ENCODE results near the gene NAP1L4.
A peak's percentile ranks its signal among the peaks of the same experiment; 100 is the strongest.

The NAP1L4 gene

GRCh38 chr11:2934611-2935239, 57.4 kb downstream of the NAP1L4 start:
- DNase-seq (ENCODE audit: low read depth) = no peak

- DNase-seq (ENCODE audit: low read depth) = no peak
These were observed 58.0 kb downstream of the NAP1L4 start for GRCh38 chr11:2934021-2934550.

DNA sequence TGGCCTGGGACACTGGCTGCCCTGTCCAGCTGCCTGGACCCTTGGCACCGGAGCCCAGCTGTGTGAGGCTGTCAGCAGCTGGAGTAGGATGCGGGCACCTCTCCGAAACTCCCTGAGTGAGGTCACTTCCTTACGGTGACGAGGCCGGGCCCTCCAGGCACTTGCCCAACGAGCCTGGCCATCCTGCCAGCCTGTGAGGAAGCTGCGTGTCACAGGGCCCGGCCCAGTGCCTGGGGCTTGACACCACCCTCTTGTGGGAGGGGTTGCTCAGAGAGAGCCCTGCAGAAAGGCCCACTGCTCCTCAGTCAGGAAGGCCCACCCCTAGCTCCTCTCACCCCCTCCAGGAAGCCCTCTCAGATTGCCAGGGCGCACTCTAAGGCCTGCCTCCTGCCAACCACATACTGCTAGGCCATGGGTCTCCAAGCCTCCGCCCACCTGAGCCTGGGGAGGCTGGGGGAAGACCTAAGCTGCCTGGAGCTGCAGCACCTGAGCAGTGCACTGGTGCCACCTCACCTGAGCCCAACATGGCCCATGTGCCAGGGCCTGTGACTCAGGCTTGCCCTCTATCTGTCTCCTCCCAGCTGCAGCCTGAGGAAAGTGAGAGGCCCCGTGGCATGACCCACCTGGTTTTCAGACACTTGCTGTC, 58.6 kb downstream of the NAP1L4 start:
- peak; percentile 65 for DNase-seq (ENCODE audit: low read depth)

GRCh38 chr11:2932850-2933251, 59.3 kb downstream of the NAP1L4 start:
- no peak for DNase-seq (ENCODE audit: low read depth)

DNA sequence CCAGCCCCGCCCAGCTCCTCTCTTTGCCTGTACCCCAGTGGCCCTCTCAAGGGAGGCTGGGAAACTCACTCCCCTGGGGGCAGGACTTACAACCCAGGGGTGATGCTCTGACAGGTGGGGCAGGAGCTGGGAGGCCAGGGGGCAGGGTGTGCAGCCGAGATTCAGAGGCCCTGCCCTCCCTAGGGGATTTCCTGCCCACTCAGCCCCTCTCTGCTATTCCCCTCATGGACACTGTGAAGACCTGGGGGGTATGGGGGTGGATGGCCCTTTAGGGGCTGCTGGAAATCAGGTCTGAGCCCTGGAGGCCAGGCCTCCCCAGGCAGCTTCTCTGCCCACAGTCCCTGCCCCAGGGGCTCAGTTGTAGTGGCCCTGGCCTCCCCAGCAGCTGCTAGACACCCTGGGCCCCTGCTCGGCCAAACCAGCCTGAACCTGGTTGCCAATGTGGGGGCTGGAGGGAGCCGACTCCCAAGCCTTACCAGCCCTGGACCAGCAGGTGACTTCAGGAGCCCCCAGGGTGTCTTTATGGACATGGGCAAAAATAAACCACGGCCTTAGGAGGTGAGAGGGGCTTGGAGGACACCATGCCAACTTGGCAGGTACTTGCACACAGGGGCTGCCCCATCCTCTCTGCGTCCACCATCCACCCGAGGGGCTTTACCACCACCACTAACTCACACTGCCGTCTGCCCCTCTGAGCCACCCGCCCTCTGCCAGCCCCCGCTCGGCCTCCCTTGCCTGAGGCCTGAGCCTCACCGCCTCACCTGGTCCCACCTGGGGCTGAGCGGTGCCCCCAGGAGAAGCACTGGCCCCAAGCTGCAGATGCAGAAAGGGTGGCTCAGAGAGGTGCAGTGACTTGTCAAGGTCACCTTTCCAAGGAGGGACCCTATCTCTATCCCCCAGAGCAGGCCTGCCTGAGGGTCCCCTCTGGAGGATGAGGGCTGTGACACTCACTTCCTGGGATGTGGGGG, 60.1 kb downstream of the NAP1L4 start:
- DNase-seq (ENCODE audit: low read depth) = no peak

DNA sequence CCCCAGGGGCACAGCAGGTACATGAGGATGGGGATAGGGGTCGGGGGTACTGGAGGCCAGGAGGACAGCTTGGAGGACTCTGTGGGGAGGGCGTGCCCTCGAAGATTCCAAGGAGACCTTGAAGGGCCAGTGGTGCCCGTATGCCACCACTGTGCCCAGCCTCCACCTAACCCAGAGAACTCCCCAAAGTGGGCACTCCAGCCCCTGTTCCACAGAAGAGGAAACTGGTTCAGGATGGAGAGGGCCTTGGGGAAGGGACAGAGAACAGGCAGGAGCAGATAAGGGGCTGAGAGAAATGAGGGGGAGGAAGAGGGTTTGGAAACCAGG, 60.7 kb downstream of the NAP1L4 start:
- DNase-seq (ENCODE audit: low read depth) = no peak

DNA sequence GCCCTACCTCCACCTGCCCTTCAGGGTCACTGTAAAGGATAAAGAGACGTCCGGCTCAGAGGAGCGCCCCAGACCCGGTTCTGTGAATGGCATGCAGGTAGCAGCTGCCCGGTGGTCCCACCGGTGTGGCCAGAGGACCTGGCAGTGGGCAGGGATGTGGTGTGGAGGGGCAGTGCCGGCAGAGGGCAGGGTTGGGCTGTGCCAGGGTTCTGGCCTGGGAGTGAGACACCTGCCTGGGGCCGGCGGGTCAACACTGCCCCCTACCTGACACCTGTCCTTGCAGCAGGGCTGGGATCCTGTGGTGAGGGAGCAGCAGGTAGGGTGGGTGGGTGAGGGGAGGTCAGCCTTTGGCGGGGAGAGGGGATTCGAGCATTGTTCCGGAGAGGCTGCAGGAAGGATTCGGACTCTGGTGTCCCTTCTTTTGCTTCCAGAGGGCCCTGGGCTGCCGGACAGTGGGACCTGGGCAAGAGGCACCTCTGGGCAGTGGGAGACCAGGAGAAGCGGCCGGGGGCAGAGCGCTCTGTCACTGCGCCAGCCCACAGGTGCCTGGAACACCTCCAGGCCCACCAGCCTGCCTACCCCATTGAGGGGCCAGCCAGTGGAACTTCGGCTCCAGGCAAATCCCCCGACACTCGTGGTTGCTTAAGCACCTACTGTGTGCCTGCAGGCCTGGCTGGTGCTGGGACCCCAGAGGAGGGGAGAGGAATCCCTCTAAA, 61.3 kb downstream of the NAP1L4 start:
- no peak for DNase-seq (ENCODE audit: low read depth)

DNA sequence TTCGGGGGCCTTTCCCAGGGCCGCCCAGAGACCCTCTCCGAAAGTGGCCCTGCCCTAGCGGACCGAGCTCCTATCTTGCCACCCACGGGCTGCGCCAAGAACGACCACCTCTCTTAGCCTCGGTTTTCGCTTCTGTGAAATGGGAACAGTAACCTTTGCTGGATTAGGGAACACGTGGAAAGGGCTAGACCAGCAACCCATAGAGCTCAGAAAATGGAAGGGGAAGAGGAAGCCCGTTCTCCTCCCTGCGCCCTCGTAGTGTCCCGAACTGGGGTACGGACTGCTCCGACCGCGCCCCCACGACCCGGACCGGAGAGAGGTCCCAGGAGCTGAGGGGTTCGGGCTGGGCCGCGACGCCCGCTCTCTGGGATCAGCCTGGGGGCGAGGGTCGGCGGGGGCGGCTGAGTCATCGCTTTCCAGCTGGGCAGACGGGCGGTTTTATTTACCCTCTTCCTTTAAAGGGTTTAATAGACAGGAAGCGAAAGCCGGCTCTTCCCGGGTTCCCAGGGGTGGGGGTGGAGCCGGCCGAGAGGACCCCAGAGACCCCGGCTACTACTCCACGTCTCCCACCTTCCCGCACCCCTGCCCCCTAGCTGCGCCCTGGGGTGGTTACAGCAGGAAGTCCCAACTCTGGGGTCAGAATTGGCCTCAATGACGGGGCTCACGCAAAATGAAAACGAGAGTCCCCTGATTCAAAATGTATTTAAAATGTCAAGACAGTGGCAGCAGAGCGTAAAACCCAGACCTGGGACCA, 62.0 kb downstream of the NAP1L4 start:
- no peak for DNase-seq (ENCODE audit: low read depth)

DNA sequence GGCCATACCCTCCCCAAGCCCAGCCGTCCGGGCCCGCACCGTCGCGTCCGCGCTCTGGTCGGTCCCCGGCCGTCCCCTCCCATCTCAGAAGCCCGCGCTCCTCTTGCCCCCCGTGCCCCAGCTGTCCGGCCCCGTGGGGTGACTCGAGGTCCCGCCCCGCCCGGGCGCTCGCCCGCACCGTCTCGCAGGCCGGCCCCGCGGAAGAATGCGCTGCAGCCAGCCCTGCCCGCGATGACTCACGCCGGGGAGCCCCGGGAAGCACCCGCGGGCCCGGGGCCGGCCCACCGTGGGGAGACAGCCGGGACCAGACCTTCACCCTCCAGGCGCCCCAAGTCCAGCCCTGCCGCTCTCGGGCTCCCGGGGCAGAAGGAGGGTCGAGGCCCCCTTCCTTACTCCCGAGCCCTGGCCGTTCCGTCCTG, 62.6 kb downstream of the NAP1L4 start:
- no peak for DNase-seq (ENCODE audit: low read depth)

DNA sequence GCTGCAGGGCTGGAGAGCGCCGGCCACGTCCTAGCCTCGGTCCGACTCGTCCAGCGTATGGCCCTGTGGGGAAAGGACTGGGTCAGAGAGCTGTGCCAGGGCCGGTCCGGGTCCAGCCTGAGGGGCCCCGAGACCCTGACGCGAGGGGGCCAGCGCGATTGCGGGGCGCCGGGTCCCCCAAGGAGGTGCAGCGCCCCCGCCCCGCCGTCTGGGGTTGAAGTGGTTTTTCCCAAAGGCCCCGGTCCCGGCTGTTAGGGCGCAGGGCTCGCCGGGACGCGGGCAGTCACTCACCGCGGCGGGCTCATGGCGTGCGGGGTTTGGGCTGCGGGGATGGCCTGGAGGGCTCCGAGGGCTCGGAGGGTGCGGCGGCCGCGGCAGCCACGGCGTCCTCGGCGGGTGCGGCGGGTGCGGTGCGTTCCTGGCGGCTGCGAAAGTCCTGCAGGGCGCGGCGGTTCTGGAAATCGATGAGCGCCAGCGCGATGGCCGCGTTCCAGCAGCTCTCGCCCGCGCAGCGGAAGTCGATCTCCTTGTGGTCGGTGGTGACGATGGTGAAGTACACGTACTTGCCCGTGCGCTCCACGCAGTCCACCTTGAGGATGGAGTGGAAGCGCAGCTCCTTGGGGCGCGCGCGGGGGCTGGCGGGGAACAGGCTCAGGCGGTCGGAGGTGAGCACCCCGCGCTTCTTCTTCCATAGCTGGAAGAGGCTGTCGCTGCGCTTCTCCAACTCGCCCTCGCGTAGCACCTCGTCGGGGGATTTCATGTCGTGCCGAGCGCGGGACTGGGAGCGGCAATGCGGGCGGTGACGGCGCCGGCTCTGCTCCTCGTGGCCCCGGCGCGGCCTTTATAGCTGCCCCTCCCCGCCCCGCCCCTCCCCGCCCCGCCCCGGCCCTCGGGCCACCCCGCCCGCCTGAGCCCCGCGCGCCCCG, 63.3 kb downstream of the NAP1L4 start, which contains the start of gene PHLDA2:
Gene PHLDA2 (minus strand): TSS at position 816 of the 926 bp plus-strand sequence. CDS start 56 bp downstream, at position 760.
- peak; percentile 30 for DNase-seq (ENCODE audit: low read depth)

DNA sequence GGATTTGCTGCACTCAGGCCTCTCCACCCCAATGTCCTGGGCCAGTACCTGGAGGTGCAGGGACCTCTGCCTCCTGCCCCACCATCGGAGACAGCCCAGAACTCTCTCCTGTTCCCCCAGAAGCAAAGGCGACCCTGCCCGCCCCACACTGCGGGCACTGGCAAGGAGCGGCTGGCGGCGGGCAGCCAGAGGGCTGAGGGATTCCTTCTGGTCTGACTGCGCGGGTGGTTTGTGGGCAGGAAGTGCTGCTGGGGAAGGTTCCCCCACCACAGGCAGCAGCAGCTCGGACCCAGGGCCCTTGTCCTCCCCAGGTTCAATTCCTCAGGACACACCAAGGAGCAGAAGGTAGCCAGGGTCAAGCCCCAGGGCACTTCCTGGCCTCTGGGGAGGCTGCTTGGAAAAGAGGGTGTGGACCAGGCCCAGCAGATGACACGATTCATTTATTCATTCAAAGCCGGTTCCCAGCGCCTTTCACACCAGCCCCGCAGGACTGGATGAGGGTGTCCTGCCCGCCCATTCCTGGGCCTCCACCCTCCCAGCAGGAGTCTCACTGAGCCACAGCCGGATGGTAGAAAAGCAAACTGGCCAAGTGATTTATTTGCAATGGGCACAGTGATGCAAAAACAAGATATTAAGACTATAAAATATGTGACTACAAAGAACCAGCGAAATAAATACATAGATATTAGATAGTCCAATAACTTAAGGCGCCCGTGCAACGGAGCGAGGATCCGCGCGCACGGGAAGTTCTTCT, 64.1 kb downstream of the NAP1L4 start:
- DNase-seq (ENCODE audit: low read depth) = no peak

- DNase-seq (ENCODE audit: low read depth) = no peak
These were observed 64.9 kb downstream of the NAP1L4 start for GRCh38 chr11:2927121-2927800.

DNA sequence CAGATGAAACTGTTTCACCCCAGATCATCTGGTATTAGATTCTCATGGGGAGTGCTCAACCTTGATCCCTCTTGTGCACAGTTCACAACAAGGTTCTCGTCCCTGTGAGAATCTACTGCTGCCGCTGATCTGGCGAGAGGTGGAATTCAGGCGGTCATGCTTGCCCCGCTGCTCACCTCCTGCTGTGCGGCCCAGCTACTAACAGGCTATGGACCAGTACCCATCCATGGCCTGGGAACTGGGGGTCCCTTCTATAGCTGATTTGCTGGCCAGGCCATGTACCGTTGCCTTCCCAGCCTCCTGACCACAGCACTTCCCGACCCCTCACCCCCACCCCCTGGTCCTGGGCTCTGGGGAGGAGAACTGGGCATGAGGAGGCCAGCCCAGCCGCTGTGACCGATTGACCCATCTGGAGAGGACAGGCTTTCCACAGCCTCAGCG, 65.5 kb downstream of the NAP1L4 start:
- DNase-seq (ENCODE audit: low read depth) = no peak

DNA sequence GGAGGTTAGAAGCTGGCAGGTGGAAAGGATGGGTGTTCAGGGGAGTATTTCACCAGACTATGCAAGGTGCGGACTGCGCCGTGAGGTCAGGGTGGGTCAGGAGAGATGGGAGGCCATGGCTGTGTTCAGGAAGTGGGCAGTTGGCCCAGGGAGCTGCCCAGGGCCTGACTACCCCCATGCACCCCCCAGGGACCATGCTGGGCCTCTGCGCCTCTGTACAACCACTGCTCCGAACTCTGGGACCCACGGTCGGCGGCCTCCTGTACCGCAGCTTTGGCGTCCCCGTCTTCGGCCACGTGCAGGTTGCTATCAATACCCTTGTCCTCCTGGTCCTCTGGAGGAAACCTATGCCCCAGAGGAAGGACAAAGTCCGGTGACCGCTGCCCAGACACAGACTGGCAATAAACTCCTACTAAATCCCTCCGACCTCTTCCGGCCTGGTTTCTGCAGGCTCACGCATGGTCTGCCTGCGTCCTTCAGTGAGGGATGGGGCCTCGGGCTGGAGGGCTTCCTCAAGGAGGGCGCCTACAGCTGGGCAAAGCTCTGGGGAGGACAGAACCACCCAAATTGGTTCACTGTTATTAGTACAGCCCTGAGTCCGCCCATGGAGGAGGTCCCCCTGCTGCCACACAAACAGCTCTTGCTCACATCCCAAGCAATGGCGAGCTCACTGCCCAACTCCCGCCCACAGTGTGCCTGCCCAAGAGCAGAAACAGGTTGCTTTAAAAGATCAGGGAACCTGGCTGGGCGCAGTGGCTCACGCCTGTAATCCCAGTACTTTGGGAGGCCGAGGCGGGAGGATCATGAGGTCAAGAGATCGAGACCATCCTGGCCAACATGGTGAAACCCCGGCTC, 67.1 kb downstream of the NAP1L4 start:
- no peak for DNase-seq (ENCODE audit: low read depth)

DNA sequence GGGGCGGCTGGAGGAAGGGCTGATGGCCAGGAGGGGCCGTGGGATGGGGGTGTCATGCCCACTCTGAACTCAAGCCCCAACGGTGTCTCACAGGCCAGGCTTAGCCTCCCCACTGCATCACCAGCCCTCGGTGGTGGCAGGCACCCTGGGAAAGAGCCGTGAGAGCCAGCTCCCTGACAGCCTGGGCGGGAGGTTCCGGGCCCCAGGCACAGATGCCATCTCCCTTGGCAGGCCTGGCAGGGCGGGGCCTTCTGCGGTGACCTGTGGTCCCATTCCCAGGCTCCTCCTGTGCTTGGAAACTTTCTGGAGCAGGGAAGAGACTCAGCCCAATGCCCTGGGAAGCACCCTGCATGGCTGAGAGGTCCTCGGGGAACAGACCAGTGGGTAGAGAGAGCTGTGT, 67.7 kb downstream of the NAP1L4 start:
- no peak for DNase-seq (ENCODE audit: low read depth)

DNA sequence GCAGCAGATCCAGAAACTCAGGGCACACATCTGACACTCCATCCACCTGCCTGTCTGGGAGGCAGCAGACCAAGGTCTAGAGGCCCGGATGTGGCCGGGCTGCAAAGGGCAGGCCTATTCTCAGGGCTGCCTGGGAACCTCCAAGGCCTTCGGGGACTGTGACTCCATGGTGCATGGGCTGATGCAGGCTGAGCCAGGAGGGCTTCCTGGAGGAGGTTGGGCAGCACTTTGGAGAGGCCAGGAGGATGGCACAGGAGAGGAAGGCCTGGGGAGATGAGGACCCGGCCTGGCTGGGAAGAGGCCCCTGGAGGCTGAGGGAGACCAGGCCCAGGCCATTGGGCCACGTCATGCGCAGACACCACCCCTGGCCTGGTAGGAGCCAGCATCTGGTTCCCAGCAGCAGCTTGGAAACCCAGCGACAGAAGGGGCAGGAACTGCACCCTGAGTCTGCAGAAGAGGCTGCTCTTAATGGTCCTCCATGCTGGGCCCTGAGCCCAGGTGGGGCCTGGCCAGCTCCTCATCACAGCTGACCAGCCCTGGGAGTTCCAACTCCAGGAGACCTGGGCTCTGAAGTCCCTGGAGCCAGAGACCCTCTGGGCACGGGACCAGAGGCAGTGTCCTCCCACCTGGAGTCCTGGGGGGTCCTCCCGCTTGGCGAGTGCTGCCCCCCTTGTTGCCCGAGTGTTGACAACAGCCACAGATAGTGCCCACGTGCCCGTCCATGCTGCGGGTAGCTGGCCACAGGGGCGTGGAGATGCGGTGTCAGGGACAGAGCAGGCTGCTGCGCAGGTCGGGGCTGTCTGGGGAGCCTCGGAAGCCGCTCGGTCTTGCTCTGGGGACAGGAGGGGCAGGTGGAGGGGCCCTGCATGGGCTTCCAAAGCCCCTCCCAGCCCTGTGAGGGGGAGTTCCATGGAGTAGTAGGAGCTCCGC, 68.4 kb downstream of the NAP1L4 start:
- DNase-seq (ENCODE audit: low read depth) = no peak

DNA sequence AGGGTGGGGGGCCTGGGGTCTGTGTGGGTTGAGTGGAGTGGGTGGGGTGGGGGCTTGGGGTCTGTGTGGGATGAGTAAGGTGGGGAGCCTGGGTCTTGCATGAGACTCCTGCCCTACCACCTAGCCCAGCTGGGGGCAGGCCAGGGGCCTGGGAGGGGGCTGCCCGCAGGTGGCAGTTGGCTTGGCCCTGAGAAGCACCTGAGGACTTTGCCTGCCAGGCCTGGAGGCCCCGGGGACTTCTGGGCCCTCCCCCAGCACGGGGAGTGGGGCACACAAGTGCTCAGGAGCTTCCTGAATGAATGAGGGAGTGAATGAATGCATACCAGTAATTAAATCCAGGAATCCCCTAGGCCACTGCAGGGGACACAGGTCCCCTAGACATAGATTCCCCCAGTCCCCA, 69.5 kb downstream of the NAP1L4 start:
- DNase-seq (ENCODE audit: low read depth) = no peak
